ENCODE measurements around the gene WDR64.
"Not testable (repeated sequence)": the region's sequence is repeated elsewhere in the genome, so short reads cannot be mapped to it uniquely, and the experiment has no call there.

WDR64 gene

GRCh38 chr1:241703739-241704138 lies 51.7 kb downstream of the WDR64 start:
- DNase-seq, result not testable (repeated sequence)

GRCh38 chr1:241706257-241706656 lies 54.2 kb downstream of the WDR64 start:
- DNase-seq, result no peak

GRCh38 chr1:241706967-241707366 lies 54.9 kb downstream of the WDR64 start:
- DNase-seq, result no peak

GRCh38 chr1:241707442-241707841 lies 55.4 kb downstream of the WDR64 start:
- no peak for DNase-seq

GRCh38 chr1:241711326-241711725 lies 59.2 kb downstream of the WDR64 start:
- no peak for DNase-seq

- no peak for DNase-seq
Observed at GRCh38 chr1:241713316-241713715, 61.2 kb downstream of the WDR64 start.

GRCh38 chr1:241714321-241715218 lies 62.5 kb downstream of the WDR64 start:
- no peak for DNase-seq

GRCh38 chr1:241715435-241715834 lies 63.4 kb downstream of the WDR64 start:
- peak; percentile 14 to 40 for DNase-seq

GRCh38 chr1:241715956-241716355 lies 63.9 kb downstream of the WDR64 start:
- DNase-seq, result peak in 1 of 2 experiments; percentile 11

GRCh38 chr1:241716915-241717656 lies 65.0 kb downstream of the WDR64 start:
- no peak for DNase-seq

GRCh38 chr1:241717975-241718374 lies 65.9 kb downstream of the WDR64 start:
- no peak for DNase-seq

- DNase-seq, result no peak
Observed at GRCh38 chr1:241721011-241721410, 68.9 kb downstream of the WDR64 start.

- peak; percentile 22 to 48 for DNase-seq
Observed at GRCh38 chr1:241722947-241723346, 70.9 kb downstream of the WDR64 start.

GRCh38 chr1:241724741-241725356 lies 72.8 kb downstream of the WDR64 start:
- DNase-seq, result no peak

GRCh38 chr1:241730031-241730430 lies 78.0 kb downstream of the WDR64 start:
- DNase-seq, result no peak

GRCh38 chr1:241733899-241734298 lies 81.8 kb downstream of the WDR64 start:
- no peak for DNase-seq

GRCh38 chr1:241734533-241734932 lies 82.5 kb downstream of the WDR64 start:
- no peak for DNase-seq

GRCh38 chr1:241735493-241735926 lies 83.4 kb downstream of the WDR64 start:
- not testable (repeated sequence) for DNase-seq

GRCh38 chr1:241736387-241736786 lies 84.3 kb downstream of the WDR64 start:
- no peak for DNase-seq

GRCh38 chr1:241738284-241739078 lies 86.4 kb downstream of the WDR64 start:
- DNase-seq, result no peak

GRCh38 chr1:241742084-241742483 lies 90.0 kb downstream of the WDR64 start:
- DNase-seq, result no peak

- no peak for DNase-seq
Observed at GRCh38 chr1:241744591-241744990, 92.5 kb downstream of the WDR64 start.

GRCh38 chr1:241747992-241748391 lies 95.9 kb downstream of the WDR64 start:
- DNase-seq, result no peak

Data from NCI-H526 (cell line).